Osteoblast (primary cell): ENCODE measurements around the gene PDE1C. TPM values are rescaled to one million over a fixed set of nuclear protein-coding genes. Genes with fewer than 3 reads are reported as not detected.

Experiments
- DNase-seq: peaks from one replicate; pipeline ENCODE4 v3.0.0; 2011; ENCODE audit warnings: low spot score, mixed read lengths; ENCODE audit not compliant: insufficient read length; ENCODE audit errors: missing footprints
- H2AFZ ChIP-seq: 2 replicates; pipeline ENCODE4 v1.6.0; 2011; ENCODE audit warnings: mild to moderate bottlenecking, low read length
- H3K27ac ChIP-seq: 2 replicates; pipeline ENCODE4 v1.5.1; 2011; ENCODE audit warnings: mild to moderate bottlenecking, low read depth, low read length, moderate library complexity
- H3K27me3 ChIP-seq: 2 replicates; pipeline ENCODE4 v1.6.0; 2012; ENCODE audit warnings: mild to moderate bottlenecking, control low read depth, inconsistent platforms, low read length, moderate library complexity; ENCODE audit not compliant: insufficient read depth
- H3K36me3 ChIP-seq: 2 replicates; pipeline ENCODE4 v1.5.1; 2011; ENCODE audit warnings: mild to moderate bottlenecking, low read length, control low read depth, moderate library complexity; ENCODE audit not compliant: insufficient read depth
- H3K4me1 ChIP-seq: 2 replicates; pipeline ENCODE4 v1.5.1; 2011; ENCODE audit warnings: mild to moderate bottlenecking, low read length, control low read depth, moderate library complexity; ENCODE audit not compliant: insufficient read depth
- H3K4me2 ChIP-seq: 2 replicates; pipeline ENCODE4 v1.6.0; 2011; ENCODE audit warnings: mild to moderate bottlenecking, low read length; ENCODE audit not compliant: insufficient read depth
- H3K4me3 ChIP-seq: fragments of 200-600 bp; sonication (generic); 3 replicates; pipeline ENCODE4 v1.5.1; 2012; ENCODE audit warnings: mild to moderate bottlenecking, low read length, inconsistent platforms; ENCODE audit not compliant: insufficient read depth
- H3K79me2 ChIP-seq: 2 replicates; pipeline ENCODE4 v1.6.0; 2012; ENCODE audit warnings: mild to moderate bottlenecking, low read length, control low read depth, inconsistent platforms; ENCODE audit not compliant: insufficient read depth
- H3K9me3 ChIP-seq: 2 replicates; pipeline ENCODE4 v1.5.1; 2011; ENCODE audit warnings: low read depth, low read length, control low read depth
- H4K20me1 ChIP-seq: 2 replicates; pipeline ENCODE4 v1.6.0; 2012; ENCODE audit warnings: mild to moderate bottlenecking, low read length, control low read depth; ENCODE audit not compliant: insufficient read depth
- CTCF ChIP-seq: IDR thresholded peaks from 2 replicates; pipeline ENCODE4 v1.5.1; 2011; ENCODE audit warnings: mild to moderate bottlenecking, low read depth, low read length, moderate library complexity; ENCODE audit errors: extremely low read depth
- total RNA-seq: library from RNA; depleted of rRNA; stranded (reverse); fragments of >200 nt; gene quantifications from 2 replicates; pipeline ENCODE4 v1.2.3, GENCODE V29; 2012

Gene PDE1C
- total RNA-seq, 1 donor, result 149 TPM

- peak overlapping the region; percentile 38 for H3K27ac ChIP-seq
- no peak overlapping the region for H3K4me3 ChIP-seq
- no peak for DNase-seq
- no peaks in the 10 kb centered on the region for H3K36me3 ChIP-seq
- TF ChIP-seq CTCF, result no peak
- H3K4me1 ChIP-seq, result peaks cover 52% of the 10 kb centered on the region
- H3K27me3 ChIP-seq, result no peaks in the 10 kb centered on the region
- no peaks in the 10 kb centered on the region for H4K20me1 ChIP-seq
- H2AFZ ChIP-seq, result no peak overlapping the region
- peak overlapping the region; percentile 45 for H3K4me2 ChIP-seq
- no peaks in the 10 kb centered on the region for H3K9me3 ChIP-seq
- peaks cover 29% of the 10 kb centered on the region for H3K79me2 ChIP-seq
Observed at GRCh38 chr7:31937982-31938381, 132.2 kb downstream of the PDE1C start.

- Histone ChIP-seq H3K9me3 (no peaks in the 10 kb centered on the region), H3K27ac (peak overlapping the region; percentile 32), H3K4me3 (no peak overlapping the region), H3K27me3 (no peaks in the 10 kb centered on the region), H4K20me1 (no peaks in the 10 kb centered on the region), H2AFZ (no peak overlapping the region), H3K79me2 (peaks cover 21% of the 10 kb centered on the region), H3K4me1 (peaks cover 52% of the 10 kb centered on the region), H3K4me2 (peak overlapping the region; percentile 25), H3K36me3 (no peaks in the 10 kb centered on the region)
- no peak for TF ChIP-seq CTCF
- DNase-seq, result no peak
Observed at GRCh38 chr7:31935124-31936054, 134.8 kb downstream of the PDE1C start.

GRCh38 chr7:31934551-31934950 is 135.7 kb downstream of the PDE1C start:
- no peak for TF ChIP-seq CTCF
- DNase-seq, result no peak
- H2AFZ ChIP-seq, result no peak overlapping the region
- no peaks in the 10 kb centered on the region for H3K27me3 ChIP-seq
- no peaks in the 10 kb centered on the region for H3K36me3 ChIP-seq
- no peaks in the 10 kb centered on the region for H4K20me1 ChIP-seq
- H3K4me3 ChIP-seq, result no peak overlapping the region
- H3K27ac ChIP-seq, result peak overlapping the region; percentile 32
- H3K79me2 ChIP-seq, result peaks cover 19% of the 10 kb centered on the region
- H3K4me1 ChIP-seq, result peaks cover 44% of the 10 kb centered on the region
- no peaks in the 10 kb centered on the region for H3K9me3 ChIP-seq
- H3K4me2 ChIP-seq, result no peak overlapping the region

DNA sequence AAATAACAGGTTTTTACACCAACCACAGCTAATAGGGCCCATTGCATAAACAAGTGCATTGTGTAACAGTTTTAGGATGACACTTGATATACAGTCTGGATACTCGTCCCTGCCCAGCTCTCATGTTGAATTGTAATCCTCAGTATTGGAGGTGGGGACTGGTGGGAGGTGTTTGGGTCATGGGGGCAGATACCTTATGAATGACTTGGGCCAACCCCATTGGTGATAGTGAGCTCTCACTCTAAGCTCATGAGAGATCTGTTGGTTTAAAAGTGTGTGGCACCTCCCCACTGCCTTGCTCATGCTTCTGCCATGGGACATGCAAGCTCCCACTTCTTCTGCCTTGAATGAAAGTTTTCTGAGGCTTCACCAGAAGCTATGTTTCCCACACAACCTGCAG is 136.7 kb downstream of the PDE1C start:
- Histone ChIP-seq H2AFZ (no peak overlapping the region), H4K20me1 (no peaks in the 10 kb centered on the region), H3K36me3 (no peaks in the 10 kb centered on the region), H3K9me3 (no peaks in the 10 kb centered on the region), H3K79me2 (peaks cover 21% of the 10 kb centered on the region), H3K4me1 (peaks cover 35% of the 10 kb centered on the region), H3K4me3 (no peak overlapping the region), H3K27me3 (no peaks in the 10 kb centered on the region), H3K27ac (no peak overlapping the region), H3K4me2 (no peak overlapping the region)
- DNase-seq, result no peak
- TF ChIP-seq CTCF, result no peak
